NCI-H1930 (cell line): ENCODE measurements around the gene ZNF597.
"Not testable (repeated sequence)": the region's sequence is repeated elsewhere in the genome, so short reads cannot be mapped to it uniquely, and the experiment has no call there.

Source experiments
- DNase-seq, 2 experiments: peaks; one replicate each; lab custom pipeline; 2025; lab: John Stamatoyannopoulos, UW

The ZNF597 gene

GRCh38 chr16:3475604-3476375 is 32.5 kb upstream of the ZNF597 start:
- no peak for DNase-seq

GRCh38 chr16:3474870-3475269 is 31.6 kb upstream of the ZNF597 start:
- not testable (repeated sequence) for DNase-seq

DNA sequence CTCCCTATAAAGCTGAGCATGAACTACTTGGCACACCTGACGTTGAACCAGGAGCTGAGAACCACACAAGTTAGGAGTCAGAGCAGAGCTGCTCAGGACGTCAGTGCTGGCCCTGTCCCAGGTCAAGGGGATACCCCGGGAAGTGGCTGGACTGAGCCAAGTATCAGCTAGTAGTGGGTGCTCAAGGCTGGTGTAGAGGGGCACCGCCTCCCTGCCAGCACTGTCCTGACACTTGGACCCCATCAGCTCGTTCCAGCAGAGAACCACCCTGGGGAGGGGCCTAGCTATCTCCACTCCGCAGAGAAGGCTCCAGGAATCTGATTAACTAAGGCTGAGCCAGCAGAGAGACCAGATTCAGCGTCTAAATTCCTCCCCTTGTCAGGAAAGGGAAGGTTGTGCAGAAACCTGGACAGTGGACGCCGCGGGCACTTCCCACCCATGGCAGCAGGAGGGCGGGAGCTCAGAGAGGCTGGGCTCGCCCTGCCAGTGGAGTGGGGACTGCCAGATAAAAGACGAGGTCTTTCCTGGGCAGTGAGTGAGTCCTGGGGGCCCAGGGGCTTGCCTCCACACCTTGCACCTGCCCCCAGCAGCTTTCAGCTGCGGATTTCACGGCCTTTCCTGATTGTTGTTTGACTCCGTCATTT is 31.0 kb upstream of the ZNF597 start:
- no peak for DNase-seq

GRCh38 chr16:3473596-3473943 is 30.3 kb upstream of the ZNF597 start:
- not testable (repeated sequence) for DNase-seq

DNA sequence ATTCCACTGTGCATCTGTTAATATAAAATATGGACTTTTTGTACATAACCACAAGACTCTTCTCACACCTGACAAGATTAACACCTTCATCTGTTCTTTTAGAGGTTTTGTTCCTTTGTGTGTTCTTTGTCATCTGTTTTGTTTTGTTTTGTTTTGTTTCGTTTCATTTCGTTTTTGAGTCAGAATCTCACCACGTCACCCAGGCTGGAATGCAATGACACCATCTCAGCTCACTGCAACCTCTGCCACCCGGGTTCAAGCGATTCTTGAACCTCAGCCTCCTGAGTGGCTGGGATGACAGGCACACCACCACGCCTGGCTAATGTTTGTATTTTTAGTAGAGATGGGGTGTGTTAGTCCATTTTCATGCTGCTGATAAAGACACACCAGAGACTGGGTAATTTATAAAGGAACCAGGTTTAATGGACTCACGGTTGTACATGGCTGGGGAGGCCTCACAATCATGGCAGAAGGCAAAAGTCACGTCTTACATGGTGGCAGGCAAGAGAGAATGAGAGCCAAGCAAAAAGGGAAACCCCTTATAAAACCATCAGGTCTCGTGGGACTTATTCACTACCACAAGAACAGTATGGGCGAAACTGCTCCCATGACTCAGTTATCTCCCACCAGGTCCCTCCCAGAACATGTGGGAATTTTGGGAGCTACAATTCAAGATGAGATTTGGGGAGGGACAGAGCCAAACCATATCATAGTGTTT is 29.7 kb upstream of the ZNF597 start:
- no peak for DNase-seq

- DNase-seq = no peak
Measured at GRCh38 chr16:3471518-3472176, 28.3 kb upstream of the ZNF597 start.

DNA sequence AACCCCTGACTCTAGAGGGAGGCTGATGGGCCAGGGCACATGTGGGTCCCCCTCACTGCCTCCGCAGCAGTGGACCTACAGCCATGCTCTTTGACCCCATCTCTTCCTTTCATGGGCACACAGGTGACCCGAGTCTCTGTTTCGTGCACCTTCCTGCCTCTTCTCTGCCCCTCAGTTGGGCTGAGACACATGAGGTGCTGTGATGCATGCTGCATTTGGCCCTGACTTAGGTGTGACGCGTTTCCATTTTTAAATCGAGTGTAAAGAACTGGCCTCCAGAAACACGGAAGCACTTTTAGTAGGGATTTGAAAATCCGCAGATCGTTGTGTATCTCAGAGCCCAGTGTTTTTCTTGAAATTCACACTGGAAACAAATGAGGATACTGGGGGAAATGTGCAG is 27.4 kb upstream of the ZNF597 start:
- DNase-seq = no peak

- no peak for DNase-seq
Measured at GRCh38 chr16:3469736-3470135, 26.4 kb upstream of the ZNF597 start.

- no peak for DNase-seq
Measured at GRCh38 chr16:3468501-3468900, 25.2 kb upstream of the ZNF597 start.

DNA sequence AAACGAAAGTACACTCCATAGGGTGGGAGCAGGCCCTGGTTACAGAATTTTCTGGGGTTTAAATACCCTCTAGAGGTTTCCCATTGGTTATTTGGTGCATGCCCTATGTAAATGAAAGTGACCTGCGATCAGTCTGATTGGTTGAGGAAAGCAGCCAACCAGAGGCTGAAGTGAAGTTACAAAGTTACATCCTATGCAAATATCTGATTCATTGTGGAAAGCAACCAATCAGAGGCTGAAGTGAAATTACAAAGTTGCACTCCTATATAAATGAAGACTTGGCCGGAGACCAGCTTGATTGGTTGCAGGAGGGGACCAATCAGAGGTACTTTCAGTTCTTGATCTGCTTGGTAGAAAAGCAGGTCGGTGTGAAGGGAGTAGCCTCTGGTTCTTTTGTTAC is 24.6 kb upstream of the ZNF597 start:
- DNase-seq = no peak

DNA sequence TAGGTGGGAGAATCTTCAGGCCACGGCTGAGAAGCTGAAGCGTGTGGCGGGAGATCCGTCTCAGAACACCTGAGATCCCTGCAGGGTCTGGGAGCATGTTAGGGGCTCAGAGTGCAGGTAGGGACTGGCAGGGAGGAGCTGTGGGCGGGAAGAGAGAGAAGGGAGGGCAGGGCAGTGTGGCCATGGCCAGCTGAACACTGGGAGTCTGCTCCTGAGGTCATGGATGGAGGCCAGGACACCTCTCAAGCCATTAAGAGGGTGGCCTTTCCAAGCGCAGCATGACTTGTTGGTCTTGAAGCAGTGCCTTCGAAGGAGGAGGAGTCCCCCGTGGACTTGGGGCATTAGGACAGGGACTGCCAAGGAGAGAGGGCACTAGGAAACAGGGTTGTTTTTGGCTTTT is 23.9 kb upstream of the ZNF597 start:
- DNase-seq = no peak

- no peak for DNase-seq
Measured at GRCh38 chr16:3465911-3466584, 22.7 kb upstream of the ZNF597 start.

- no peak for DNase-seq
Measured at GRCh38 chr16:3465301-3465700, 22.0 kb upstream of the ZNF597 start.

GRCh38 chr16:3461151-3461550 is 17.8 kb upstream of the ZNF597 start:
- DNase-seq = no peak

DNA sequence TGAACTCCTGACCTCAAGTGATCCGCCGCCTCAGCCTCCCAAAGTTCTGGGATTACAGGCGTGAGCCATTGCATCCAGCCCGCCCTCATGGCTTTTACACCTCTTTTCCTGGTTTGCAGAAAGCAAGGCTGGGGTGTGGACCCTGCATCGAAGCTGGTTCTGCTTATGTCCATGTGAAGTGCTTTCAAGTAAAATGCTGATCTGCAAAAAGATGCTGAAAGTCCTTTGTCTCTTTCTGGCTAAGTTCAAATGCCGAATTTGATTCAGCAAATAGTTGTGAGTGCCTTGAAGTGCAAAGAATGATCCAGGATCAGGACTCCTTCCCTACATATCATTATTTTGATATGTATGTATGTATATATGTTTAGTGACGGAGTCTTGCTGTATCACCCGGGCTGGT is 17.3 kb upstream of the ZNF597 start:
- DNase-seq = no peak

- DNase-seq = no peak
Measured at GRCh38 chr16:3460121-3460520, 16.8 kb upstream of the ZNF597 start.

DNA sequence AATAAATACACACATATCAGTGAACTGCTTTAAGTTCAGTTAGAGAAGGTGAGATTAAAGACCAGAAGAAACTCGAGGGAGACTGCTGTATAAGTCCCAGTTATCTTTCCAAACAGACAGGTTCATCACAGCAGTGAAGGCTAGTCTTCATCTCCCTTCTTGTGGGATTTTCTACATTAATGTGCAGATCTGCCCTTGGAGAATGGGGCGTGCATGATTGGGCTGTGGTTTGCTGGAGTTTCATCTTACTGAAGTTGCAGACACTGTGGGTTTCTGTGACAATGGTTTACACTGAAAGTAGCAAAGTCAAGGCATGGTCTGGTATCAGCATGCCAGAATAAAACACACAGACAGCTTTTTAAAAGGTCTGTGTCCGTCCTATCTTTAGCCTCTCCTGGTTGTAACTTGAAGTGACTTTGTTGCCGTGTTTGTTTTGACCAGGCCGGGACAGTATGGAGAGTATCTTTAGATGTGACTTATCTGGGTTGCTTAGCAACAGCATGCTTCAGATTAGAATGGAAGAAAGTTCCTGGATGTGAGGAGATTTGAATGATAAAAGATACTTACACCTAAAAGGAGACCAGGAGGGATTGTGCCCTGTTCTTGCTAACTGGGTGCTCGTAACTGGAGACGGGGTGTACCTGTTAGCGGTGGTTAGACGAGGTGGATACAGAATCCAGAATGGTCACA is 16.2 kb upstream of the ZNF597 start:
- no peak for DNase-seq

- no peak for DNase-seq
Measured at GRCh38 chr16:3458852-3459361, 15.6 kb upstream of the ZNF597 start.

DNA sequence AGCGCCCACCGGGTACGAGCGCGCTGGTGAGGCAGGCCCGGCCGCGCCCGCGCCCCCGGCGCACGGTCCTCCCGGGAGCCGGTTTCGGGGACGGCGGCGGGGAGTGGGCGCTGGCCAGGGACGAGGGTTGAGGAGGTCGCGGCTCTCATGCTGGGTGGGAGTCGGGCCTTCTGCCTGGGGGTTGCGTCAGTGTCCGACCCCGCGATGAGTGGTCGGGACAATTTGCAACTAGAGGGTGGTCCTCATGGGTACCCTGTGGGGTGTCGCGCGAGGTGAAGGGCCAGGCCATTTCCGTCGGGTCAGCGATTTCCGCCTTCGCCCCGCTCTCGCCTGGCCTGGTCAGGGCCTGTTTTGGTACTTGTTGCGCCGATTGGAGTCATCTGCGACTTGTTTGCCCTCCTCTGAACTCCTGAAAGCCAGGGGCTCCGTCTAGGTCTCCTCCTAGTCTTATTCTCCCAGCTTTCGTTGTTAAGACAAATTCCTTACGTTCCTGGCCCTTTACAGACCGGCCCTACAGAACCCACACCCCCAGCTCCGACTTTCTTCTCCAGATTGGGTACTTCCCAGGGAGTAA is 15.1 kb upstream of the ZNF597 start:
- DNase-seq = no peak

DNA sequence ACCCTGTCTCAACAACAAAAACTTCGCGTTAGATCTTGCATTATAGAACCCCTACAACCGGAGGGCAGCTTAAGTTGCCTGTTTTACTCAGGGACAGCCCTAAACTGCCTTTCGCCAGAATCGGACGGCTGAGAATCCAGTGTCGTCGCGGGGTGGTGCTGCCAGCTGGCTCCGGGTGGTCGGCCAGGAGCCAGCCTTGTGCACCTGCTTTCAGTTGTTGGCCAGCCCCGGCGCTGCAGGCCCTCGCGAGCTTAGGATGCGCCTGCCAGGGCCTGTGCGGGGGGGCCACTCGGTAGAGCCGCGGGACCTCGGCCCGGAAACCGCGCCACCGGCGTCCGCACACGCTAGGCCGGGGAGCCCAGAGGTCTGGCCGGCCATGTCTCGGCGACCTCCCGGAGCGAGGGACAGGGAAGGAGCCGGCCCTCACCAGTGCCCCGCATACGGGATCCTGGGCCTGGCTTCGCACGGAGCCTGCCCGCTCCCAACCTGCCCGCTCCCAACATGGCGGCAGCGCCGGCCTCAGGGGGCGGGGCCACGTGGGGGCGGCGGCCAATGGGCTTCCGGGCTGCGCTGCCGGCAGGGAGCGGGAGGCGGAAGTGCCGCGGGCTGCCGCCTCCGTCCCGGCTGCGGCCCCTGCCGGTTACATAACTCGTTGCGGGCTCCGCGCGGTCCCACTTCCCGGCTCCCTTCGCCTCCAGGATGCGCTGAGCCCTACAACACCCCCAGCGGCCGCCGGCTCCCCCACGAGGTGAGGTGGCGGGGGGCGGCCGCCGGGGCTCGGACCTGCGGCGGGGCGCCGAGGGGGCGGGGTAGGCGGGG is 14.3 kb upstream of the ZNF597 start:
- DNase-seq = peak; percentile 89 to 94
